ENCODE data around the gene LYPD1.

GRCh38 chr2:132678483-132678882 lies 8.5 kb upstream of the LYPD1 start:
- TF ChIP-seq, protein P1, sequence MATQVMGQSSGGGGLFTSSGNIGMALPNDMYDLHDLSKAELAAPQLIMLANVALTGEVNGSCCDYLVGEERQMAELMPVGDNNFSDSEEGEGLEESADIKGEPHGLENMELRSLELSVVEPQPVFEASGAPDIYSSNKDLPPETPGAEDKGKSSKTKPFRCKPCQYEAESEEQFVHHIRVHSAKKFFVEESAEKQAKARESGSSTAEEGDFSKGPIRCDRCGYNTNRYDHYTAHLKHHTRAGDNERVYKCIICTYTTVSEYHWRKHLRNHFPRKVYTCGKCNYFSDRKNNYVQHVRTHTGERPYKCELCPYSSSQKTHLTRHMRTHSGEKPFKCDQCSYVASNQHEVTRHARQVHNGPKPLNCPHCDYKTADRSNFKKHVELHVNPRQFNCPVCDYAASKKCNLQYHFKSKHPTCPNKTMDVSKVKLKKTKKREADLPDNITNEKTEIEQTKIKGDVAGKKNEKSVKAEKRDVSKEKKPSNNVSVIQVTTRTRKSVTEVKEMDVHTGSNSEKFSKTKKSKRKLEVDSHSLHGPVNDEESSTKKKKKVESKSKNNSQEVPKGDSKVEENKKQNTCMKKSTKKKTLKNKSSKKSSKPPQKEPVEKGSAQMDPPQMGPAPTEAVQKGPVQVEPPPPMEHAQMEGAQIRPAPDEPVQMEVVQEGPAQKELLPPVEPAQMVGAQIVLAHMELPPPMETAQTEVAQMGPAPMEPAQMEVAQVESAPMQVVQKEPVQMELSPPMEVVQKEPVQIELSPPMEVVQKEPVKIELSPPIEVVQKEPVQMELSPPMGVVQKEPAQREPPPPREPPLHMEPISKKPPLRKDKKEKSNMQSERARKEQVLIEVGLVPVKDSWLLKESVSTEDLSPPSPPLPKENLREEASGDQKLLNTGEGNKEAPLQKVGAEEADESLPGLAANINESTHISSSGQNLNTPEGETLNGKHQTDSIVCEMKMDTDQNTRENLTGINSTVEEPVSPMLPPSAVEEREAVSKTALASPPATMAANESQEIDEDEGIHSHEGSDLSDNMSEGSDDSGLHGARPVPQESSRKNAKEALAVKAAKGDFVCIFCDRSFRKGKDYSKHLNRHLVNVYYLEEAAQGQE (IDR thresholded peaks at IDR 0.05; ENCODE audit: insufficient read depth in 1 of 2, low read depth in 2 of 2, low read length in 2 of 2): no peak
- TF ChIP-seq TAF1 (IDR thresholded peaks at IDR 0.05; ENCODE audit: borderline replicate concordance, insufficient read depth, low read length) (no peak), POLR2AphosphoS5 (IDR thresholded peaks at IDR 0.05; ENCODE audit: low read depth, low read length) (no peak), SIN3A (IDR thresholded peaks at IDR 0.05; ENCODE audit: borderline replicate concordance, insufficient read depth, low read length) (no peak)

Measured in PFSK-1 (cell line).